ENCODE results near the gene AFM.
"Not testable (repeated sequence)": the region's sequence is repeated elsewhere in the genome, so short reads cannot be mapped to it uniquely, and the experiment has no call there.

AFM gene

GRCh38 chr4:73518340-73518739 is 36.8 kb downstream of the AFM start:
- no peak for DNase-seq

DNA sequence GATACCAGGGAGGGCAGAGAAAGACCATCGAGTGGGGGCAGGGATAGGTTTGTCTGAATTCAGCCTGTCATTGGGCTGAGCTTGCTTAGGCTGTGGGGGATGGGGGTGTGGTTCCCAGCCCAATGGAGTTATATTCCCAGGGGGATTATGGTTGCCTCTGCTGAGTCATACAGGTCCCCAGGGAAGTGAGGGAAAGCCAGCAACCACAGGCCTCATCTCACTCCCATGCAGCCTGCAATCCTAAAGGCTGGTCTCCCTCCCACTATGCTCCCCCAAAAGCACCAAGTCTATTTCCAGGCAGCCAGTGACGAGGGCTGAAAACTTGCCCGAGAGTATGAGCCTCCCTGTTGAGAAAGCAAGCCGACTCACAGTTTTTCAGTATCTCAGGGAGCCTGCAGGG is 39.3 kb downstream of the AFM start:
- DNase-seq = no peak

GRCh38 chr4:73523126-73523525 is 41.6 kb downstream of the AFM start:
- no peak for DNase-seq

DNA sequence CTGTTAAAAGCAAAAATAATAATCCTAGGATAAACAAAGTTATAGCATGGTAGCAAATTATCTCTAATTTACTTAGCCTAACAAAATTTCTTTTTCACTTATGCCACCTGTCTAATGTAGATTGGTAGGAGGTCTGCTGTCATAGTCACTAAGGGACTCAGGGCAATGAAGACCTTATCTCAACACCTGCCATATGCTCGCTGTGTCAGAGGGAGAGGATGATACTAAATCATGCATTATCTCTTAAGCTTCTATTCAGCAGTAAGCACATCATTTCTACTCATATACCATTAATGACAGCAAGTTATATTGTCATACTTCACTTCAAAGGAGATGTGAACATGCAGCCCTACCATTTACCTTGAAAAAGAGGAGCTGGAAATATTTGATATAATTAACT is 44.1 kb downstream of the AFM start:
- DNase-seq = no peak

GRCh38 chr4:73527196-73527595 is 45.7 kb downstream of the AFM start:
- DNase-seq = no peak

- DNase-seq = no peak
These were observed 46.6 kb downstream of the AFM start for GRCh38 chr4:73528171-73528570.

DNA sequence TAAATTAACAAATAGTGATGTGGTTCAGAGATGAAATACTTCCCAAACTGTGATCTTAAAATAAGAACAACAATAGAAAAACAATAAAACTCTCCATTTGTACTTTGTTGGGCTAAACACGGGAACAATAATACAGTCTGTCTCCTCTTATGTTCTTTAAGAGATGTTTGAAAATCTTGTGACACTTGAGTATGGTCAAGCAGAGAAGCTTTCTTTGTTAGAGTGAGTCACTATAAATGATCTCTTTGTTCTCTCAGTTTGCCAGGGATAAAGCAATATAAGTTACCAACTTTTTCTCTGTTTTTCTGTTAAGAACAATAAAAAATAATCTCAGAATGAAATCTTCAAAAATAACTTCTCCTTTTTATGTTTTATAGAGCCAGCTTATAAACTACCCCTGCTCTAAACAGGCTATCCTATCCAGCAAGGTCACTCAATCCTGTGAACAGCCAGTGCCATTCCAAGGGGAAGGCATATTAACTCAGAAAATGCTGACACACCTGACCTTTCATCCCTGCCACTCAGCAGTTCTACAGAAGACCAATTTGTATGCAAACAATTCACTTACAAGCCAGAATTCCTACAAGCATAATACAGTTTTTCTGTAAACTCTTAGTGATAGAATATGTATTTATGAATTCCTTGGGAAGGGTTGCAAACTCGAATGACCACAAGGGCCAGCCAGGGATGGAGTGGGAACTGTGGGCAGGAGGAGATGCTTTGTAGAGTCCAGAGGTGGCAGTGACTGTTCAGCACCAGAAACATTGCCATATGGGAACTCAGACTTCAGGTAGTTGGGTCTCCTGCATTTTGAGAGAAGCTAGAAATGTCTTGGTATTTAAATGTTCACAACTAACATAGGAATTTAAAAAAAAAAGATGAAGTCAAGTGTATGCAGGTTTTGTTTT is 52.2 kb downstream of the AFM start:
- no peak for DNase-seq

DNA sequence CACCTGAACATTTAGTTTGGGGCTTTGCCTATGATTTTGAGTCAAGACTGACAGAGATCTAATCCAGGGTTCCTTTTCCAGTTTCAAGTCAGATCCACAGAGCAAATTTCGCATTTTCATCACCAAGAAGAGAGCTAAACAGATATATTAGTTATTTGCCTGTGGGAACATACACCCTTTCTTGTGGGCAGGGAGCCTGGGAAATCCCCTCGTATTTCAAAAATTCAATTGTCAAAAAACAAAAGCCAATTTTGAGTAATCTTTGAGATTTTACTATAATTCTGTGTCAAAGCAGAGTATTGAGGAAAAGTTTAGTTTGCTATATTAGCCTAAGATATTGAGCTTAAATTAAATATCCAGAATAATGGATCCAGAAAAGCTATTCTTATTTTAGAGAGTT is 56.6 kb downstream of the AFM start:
- no peak for DNase-seq

DNA sequence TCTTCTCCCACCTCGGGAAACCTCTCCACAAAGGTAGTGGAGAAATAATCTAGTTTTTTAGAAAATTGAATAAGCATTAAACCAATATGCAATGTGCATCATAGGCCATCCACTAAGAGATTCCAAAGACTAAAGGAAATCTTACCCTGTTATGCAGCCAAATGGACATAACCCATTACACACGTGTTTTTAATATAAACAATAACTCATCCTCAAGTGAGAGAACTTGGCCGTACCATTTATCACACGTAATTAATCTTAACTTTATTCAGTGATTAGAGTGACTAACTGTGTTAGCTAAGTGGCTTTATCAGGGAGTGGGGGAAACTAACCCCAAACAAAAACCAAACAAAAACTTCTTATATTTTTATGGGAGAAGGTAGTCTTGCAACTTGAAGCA is 57.8 kb downstream of the AFM start:
- no peak for DNase-seq

DNA sequence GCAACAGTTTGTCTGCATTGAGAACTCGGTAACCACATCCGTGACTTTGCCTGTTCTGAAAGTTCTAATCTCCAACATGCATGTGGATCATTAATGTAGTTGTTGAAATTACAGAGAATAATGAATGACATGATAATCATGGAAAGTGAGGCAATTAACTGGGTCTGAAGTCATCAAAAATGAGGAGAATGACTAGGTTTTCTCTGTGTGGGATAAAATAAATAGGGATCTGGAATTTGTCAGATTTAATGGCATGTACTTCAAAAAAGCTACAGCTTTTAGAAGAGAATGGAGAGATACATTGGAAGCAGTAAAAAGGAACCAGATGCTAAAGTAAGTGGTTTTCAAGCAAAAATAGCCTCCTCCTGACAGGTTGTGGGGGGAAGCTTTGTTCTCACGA is 59.3 kb downstream of the AFM start:
- no peak for DNase-seq

DNA sequence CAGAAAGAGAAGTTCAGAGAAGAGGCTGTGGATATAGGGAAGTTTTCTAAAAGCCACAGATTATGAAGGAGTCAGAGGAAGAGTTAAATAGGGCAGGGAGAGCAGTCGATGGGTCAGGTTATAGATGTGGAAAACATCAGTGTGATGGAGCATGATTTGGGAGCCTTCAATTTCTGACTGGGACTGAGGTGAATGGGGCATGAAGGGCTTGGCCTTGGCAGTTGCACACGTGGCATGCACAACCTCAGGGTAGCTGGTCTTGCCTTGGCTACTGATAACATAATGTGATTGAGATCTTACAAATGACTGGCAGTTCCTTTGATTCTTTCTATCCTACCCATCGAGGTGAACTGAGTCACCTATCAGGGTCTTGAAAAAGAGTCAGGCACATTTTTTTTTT is 59.7 kb downstream of the AFM start:
- DNase-seq = no peak

DNA sequence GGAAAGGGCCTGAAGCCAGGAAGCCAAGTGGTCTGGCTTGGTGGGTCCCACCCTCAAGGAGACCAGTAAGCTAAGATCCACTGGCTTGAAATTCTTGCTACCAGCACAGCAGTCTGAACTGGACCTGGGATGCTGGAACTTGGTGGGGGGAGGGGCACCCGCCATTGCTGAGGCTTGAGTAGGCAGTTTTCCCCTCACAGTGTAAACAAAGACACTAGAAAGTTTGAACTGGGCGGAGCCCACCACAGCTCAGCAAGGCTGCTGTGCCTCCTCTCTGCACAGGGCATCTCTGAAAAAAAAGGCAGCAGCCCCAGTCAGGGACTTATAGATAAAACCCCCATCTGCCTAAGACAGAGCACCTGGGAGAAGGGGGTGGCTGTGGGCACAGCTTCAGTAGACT is 63.1 kb downstream of the AFM start:
- DNase-seq = no peak

DNA sequence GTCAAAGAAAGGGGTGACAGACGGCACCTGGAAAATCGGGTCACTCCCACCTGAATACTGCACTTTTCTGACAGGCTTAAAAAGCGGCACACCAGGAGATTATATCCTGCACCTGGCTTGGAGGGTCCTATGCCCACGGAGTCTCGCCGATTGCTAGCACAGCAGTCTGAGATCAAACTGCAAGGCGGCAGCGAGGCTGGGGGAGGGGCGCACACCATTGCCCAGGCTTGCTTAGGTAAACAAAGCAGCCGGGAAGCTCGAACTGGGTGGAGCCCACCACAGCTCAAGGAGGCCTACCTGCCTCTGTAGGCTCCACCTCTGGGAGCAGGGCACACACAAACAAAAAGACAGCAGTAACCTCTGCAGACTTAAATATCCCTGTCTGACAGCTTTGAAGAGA is 69.3 kb downstream of the AFM start:
- DNase-seq = not testable (repeated sequence)
